Brain pericyte (primary cell): Measurements from ENCODE around the gene NPY5R.

Source experiments
- DNase-seq: peaks from one replicate; pipeline ENCODE4 v3.0.0-alpha.2; 2012; ENCODE audit warnings: low read depth, low spot score

The NPY5R gene

DNA sequence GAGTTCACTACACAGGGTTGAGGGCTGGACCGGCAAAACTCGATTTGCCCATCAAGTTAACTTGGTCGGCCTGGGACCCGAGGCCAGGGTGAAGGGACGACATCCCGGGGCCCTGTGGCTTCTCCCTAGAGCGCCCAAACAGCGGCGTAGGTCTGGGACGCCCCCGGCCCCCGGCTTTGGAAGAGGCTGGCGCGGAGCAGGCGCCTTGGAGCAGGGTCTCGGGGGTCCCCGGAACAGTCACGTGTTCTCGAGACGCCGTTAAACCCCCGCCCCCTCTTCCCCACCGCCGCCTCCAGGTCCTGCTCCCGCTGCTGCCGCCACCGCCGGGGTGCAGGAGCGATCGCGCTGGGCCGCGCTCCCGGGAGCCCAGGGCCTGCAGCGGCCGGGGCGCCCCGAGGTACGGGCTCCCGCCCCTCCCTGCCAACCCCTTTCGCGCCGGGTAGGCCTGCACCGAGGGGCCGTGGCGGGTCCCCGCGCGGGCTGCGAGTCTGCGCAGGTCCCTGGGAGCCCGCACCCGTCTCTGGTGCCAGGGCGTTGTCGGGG lies at the start of gene NPY5R:
TSS of gene NPY5R (plus strand) at position 289 of the 543 bp plus-strand sequence. CDS start 6,382 bp downstream, outside the sequence.
- no peak for DNase-seq

DNA sequence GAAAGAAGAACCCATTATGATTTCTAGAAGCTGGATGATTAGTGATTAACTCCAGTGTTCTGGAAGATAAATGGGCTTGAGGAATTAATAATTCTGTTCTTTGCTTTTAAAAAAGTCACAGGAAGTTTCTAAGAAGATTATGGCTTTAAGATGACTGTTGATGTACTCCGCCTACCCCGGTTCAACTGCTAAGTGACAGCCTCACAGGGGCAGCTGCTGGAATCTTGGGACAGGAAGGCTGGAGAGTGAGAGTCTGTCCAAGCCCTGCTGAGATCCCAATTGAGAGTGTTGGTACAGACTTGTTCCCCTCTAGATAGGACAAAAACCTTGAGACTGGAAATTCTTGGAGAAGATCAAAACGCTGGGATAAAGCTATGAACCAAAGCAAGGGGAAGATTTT lies 48.6 kb upstream of the NPY5R start:
- no peak for DNase-seq

DNA sequence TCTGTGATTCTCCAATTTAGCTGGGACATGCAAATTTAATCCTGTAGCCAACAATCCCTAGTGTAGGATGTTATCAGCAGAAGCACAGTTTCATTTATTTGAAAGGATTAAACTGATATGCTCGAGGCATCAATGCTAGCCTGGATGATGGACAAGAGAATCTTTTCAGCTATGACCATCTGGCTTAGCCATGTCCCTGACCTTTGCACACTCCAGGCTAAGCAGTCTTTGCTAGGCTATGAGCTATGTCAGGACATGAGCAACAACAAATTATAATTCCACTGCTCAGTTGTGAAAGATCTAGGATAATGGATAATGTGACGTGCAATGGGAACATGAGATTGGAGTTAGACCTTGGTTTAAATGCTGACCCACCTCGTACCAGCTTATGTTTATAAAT lies 43.2 kb upstream of the NPY5R start:
- no peak for DNase-seq

- DNase-seq: no peak
Observed at GRCh38 chr4:163303069-163303468, 40.6 kb upstream of the NPY5R start.

DNA sequence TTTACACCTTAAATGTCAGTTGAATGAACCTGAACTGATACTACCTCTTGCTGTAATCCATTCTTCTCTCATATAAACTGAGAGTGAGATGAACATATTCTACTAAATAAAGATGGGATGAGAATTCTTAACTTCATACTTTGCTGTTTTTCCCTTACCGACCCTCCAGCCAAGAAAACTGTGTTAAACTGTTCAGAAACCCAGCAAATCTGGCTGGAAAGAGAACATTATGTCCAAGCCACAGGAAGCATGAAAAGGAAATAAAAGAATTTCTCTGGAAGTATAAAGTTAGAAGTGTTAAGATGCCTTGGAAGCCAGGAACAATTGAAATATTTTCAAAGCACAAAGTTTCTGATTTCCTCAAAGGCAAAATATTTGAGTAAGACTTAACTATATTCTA lies 34.2 kb upstream of the NPY5R start:
- DNase-seq: no peak

DNA sequence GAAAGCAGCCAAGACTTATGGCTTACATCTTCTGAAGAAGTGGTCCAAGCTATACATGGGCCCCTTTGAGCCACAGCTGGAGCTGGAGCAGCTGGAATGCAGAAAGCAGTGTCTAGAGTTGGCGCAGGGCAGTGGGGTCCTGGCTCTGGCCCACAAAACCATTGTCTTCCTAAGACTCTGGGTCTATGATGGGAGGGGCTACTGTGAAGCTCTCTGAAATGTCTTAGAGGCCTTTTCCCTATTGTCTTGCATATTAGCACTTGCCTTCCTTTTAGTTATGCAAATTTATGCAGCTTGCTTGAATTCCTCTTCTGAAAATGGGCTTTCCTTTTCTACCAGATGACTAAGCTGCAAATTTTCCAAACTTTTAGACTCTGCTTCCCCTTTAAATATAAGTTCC lies 26.6 kb upstream of the NPY5R start:
- no peak for DNase-seq

DNA sequence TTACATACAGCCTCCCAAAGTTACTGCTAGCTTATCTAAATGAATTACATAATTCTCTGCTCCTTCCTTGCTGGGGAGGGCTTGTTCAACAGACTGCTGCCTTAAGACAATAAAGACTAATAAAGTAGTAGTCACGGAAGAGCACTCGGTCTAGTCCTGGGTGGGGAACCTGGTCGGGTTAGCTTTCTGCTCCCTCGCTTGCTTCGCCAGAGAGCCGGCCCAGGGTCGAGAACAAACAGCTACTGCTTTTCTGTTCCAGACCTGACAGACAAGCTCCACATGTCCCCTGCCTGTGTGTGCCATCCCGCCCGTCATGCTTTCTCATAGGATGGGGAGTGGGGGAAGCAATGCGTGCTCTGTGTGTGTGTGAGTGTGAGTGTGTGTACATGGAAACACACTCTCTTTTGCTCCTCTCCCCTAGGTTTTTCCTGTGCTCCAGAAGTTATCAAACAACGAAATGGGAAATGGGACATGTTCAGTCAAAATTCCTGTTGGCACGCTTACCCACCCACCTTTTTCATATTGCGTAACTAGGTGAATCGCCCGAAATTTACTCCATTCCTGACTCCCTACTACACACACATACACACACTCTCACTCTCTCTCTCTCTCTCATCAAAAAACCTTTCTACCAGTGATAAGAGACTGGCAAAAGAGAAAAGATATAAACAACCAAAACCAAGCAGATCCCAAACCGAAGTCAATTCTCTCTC lies 12.6 kb upstream of the NPY5R start:
- no peak for DNase-seq

DNA sequence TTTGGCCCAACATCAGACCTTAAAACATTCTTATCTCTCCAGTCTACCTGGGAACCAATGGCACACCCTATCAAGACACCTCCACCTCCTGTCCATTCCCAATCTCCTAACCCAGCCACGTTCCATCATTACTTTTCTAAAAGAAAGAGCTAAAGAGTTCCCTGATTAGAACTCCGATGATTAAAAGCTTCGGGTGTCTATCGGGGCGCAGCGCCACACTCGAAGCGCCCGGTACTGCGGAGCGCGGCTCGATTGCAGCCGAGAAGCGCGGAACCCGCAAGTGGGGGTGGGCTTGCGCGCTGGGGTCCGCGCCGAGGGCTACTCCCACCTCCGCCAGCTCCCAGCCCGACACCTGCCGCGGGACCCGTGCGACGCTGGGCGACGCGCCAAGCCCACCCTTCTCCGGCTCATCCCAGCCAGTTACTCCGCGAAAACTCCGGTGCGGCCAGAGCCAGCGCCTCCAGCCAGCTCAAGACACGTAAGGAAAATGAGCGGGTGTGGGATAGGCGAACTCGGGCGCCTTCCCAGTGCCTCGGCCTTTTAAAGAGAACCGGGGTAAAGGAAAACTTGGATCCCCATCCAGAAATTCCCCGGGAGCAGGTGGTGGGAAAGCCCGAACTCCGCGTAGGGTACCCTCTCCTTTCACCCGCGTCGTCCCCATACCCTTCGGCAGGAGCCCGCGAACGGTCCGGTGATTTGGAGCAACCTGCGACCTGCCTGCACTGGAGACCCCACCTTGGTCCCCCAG lies 11.9 kb upstream of the NPY5R start:
- no peak for DNase-seq

GRCh38 chr4:163332526-163333406 lies 10.9 kb upstream of the NPY5R start, which contains the start of gene NPY1R:
Gene NPY1R (minus strand): TSS chr4:163332596. CDS start chr4:163326554, 6,042 bp downstream.
- peak; percentile 36 for DNase-seq

GRCh38 chr4:163335384-163335783 lies 8.3 kb upstream of the NPY5R start:
- no peak for DNase-seq

GRCh38 chr4:163344147-163345125 lies 744 bp downstream of the NPY5R start:
- DNase-seq: no peak

DNA sequence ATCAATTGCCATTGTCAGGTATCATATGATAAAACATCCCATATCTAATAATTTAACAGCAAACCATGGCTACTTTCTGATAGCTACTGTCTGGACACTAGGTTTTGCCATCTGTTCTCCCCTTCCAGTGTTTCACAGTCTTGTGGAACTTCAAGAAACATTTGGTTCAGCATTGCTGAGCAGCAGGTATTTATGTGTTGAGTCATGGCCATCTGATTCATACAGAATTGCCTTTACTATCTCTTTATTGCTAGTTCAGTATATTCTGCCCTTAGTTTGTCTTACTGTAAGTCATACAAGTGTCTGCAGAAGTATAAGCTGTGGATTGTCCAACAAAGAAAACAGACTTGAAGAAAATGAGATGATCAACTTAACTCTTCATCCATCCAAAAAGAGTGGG lies 7.0 kb downstream of the NPY5R start:
- DNase-seq: no peak

DNA sequence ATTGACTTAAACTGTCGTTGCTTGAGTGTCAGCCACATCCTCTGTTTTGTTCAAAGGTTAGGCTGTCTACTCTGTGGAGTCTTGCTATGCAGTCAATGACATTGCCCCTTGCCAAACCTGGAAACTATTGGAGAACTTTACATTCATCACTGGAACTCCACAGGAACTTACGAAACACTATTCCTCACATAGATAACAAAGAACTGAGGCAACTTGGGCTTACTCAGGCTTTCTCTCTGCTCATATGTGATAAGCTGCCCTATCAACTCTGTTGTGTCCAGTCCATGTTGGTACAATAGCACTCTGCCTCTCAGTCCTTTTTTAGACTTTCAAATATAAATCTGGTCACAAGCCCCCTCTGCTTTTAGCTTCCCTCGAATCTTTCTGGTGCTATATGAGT lies 9.4 kb downstream of the NPY5R start:
- no peak for DNase-seq

- DNase-seq: no peak
Observed at GRCh38 chr4:163356104-163356503, 12.4 kb downstream of the NPY5R start.

- no peak for DNase-seq
Observed at GRCh38 chr4:163367651-163368050, 24.0 kb downstream of the NPY5R start.

- no peak for DNase-seq
Observed at GRCh38 chr4:163372029-163372428, 28.3 kb downstream of the NPY5R start.

DNA sequence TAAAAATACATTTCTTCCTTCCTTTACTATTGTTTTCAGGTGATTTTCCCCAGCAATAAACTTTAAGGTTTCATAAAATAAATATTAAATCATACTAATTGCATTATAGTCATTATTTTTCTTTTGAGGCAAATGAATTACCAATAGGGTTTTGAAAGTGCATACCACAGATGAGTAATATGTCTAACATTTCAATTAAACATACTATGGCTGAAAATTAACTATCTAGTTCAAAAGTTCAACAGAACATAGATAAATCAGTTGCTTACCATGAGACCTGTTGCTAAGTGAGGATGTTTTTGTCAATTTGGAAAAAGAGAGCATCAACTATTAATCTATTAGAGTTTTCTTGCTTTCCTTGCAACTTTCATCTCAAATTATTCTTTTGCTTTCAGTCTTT lies 35.0 kb downstream of the NPY5R start:
- DNase-seq: no peak

GRCh38 chr4:163380703-163381102 lies 37.0 kb downstream of the NPY5R start:
- no peak for DNase-seq

GRCh38 chr4:163382178-163382869 lies 38.6 kb downstream of the NPY5R start:
- DNase-seq: no peak

GRCh38 chr4:163384434-163384833 lies 40.7 kb downstream of the NPY5R start:
- no peak for DNase-seq
